Fibroblast of the aortic adventitia (primary cell): Measurements from ENCODE around the gene G2E3. TPM values are rescaled to one million over a fixed set of nuclear protein-coding genes. Genes with fewer than 3 reads are reported as not detected.

ENCODE experiments used
- DNase-seq: peaks from one replicate; pipeline ENCODE4 v3.0.0-alpha.2; 2010; ENCODE audit warnings: low read depth
- H3K4me3 ChIP-seq: 2 replicates; pipeline ENCODE4 v1.5.1; 2011; ENCODE audit warnings: low read depth, mild to moderate bottlenecking, control low read depth, low read length, moderate library complexity
- CTCF ChIP-seq: IDR thresholded peaks from 2 replicates; pipeline ENCODE4 v1.5.1; 2011; ENCODE audit warnings: mild to moderate bottlenecking, low read length, control low read depth, inconsistent platforms; ENCODE audit not compliant: insufficient read depth
- total RNA-seq: library from RNA; depleted of rRNA; stranded (reverse); fragments of >200 nt; gene quantifications from 2 replicates; pipeline ENCODE4 v1.2.3, GENCODE V29; 2012; ENCODE audit warnings: low replicate concordance

The G2E3 gene
- total RNA-seq, result 24.8 and 43.9 TPM in 2 replicates

GRCh38 chr14:30558675-30559555, at the start of gene G2E3:
G2E3 (plus strand) TSS chr14:30559158; CDS start chr14:30581080, 21,922 bp downstream.
- TF ChIP-seq CTCF, result no peak
- peak; percentile 80 for DNase-seq
- H3K4me3 ChIP-seq, result peak within 1 kb of the TSS; percentile 97

GRCh38 chr14:30517737-30518136, 41.2 kb upstream of the G2E3 start:
- no peak for DNase-seq
- no peak for TF ChIP-seq CTCF
- no peak overlapping the region for H3K4me3 ChIP-seq

- no peak for DNase-seq
- H3K4me3 ChIP-seq, result no peak overlapping the region
- no peak for TF ChIP-seq CTCF
Measured at GRCh38 chr14:30518867-30519560, 39.9 kb upstream of the G2E3 start.

- H3K4me3 ChIP-seq, result no peak overlapping the region
- TF ChIP-seq CTCF, result no peak
- no peak for DNase-seq
Measured at GRCh38 chr14:30519961-30520360, 39.0 kb upstream of the G2E3 start.

GRCh38 chr14:30520536-30520935, 38.4 kb upstream of the G2E3 start:
- H3K4me3 ChIP-seq, result no peak overlapping the region
- no peak for TF ChIP-seq CTCF
- no peak for DNase-seq

GRCh38 chr14:30521899-30522736, 36.8 kb upstream of the G2E3 start:
- H3K4me3 ChIP-seq, result no peak overlapping the region
- TF ChIP-seq CTCF, result peak; percentile 85
- peak; percentile 71 for DNase-seq
